GM13977 (cell line): ENCODE data around the gene UNC119B.

ENCODE experiments used
- DNase-seq: peaks from one replicate; pipeline ENCODE4 v3.0.0; 2012; ENCODE audit warnings: low spot score
- in situ Hi-C: fragments of 300-500 bp; cut with MboI; formaldehyde crosslinking; loops from one replicate; pipeline ENCODE4 v1.12.0; 2022; ENCODE audit warnings: low sequenced_read_pairs, low pct_unique_long_range_greater_than_20kb, mixed read lengths, inconsistent platforms; ENCODE audit not compliant: unreplicated experiment
- TF ChIP-seq, protein P1 (sequence below): IDR thresholded peaks from 2 replicates; pipeline ENCODE4 v1.5.1; 2012; ENCODE audit warnings: mild to moderate bottlenecking, control low read depth; ENCODE audit not compliant: insufficient read depth; ENCODE audit errors: extremely low read depth, missing control alignments

UNC119B gene

DNA sequence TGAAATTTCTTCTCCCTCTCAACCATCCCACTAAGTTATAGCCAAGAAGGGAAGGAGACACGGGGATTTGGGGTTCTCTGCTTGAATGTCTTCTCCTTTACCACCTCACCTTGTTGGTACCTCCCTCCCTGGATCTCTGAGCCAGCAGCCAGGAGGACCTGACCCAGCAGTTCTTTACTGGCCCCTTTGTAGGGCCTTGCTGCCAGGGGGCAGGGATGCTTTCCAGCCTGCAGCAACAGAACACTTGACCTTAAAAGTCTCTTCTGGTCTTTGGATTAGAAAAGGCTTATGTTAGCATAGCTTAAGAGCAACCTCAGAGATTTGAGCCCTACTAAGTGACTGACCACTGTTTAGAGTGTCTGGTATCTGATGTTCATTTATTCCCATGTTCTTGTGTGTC lies 12.9 kb upstream of the UNC119B start:
- in situ Hi-C loops, result no loop called here

DNA sequence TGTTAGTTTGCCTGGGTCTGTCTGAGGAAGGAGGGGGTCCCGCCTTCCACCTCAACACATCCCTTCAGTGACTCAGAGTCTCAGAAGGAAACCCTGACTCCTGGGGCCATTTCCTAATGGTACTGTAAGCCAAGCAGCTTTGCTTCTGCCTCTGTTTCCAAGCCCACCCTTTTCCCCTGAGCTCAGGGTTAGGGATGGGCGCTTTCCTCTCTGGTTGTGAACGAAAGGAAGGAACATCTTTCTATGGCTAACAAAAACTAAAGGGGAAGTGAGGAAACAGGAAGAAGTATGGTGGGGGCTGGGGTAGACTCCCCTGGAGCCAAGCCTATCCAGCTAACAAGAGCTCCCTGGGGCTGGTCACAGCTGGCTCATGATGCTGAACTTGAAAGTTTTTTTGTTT lies 11.6 kb upstream of the UNC119B start:
- TF ChIP-seq, protein P1, sequence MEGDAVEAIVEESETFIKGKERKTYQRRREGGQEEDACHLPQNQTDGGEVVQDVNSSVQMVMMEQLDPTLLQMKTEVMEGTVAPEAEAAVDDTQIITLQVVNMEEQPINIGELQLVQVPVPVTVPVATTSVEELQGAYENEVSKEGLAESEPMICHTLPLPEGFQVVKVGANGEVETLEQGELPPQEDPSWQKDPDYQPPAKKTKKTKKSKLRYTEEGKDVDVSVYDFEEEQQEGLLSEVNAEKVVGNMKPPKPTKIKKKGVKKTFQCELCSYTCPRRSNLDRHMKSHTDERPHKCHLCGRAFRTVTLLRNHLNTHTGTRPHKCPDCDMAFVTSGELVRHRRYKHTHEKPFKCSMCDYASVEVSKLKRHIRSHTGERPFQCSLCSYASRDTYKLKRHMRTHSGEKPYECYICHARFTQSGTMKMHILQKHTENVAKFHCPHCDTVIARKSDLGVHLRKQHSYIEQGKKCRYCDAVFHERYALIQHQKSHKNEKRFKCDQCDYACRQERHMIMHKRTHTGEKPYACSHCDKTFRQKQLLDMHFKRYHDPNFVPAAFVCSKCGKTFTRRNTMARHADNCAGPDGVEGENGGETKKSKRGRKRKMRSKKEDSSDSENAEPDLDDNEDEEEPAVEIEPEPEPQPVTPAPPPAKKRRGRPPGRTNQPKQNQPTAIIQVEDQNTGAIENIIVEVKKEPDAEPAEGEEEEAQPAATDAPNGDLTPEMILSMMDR, result no peak
- in situ Hi-C loops, result no loop called here
- no peak for DNase-seq

More for the DNA sequence above, 12.9 kb upstream of the UNC119B start:
- TF ChIP-seq, protein P1, result no peak
- DNase-seq, result no peak

DNA sequence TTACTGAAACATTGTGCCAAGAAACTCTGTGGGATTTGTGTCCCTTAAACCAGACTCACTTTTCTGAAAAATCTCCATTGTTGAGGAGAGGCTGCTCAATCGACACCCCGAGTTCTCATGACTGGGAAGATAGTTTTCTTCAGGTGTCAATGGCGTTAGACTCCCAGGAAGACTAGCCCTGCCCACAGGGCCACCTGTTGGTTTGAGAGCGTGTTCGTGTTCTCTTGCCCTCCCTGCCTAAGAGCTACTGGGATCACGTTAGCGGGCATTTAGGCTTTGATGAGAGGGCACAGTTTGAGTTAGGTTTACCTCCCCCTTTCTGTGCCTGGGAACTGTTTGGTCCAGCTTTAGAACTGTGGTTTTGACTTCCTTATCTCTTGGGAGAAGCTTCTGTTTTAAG lies 10.7 kb upstream of the UNC119B start:
- in situ Hi-C loops, result no loop called here
- no peak for DNase-seq
- TF ChIP-seq, protein P1, result no peak

DNA sequence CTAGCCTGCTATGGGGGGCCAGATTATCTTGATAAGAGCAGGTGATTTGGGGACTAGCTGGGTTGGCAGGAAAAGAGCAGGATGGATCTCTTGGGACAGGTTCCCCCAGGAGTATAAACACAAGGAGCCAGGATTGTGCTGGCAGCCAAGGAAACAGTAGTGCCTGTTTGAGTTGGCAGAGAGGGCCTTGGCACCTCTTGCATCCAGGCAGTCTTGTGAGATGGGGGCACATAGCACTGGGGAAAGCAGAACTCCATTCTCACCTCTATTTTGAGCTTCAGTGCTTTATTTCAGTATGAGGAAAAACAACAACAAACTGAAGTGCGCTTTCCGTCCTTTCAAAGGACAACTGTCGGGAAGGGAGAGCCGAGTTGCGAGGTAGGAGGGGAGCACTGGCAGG lies 9.4 kb upstream of the UNC119B start:
- TF ChIP-seq, protein P1, result no peak
- no peak for DNase-seq
- in situ Hi-C loops, result no loop called here

DNA sequence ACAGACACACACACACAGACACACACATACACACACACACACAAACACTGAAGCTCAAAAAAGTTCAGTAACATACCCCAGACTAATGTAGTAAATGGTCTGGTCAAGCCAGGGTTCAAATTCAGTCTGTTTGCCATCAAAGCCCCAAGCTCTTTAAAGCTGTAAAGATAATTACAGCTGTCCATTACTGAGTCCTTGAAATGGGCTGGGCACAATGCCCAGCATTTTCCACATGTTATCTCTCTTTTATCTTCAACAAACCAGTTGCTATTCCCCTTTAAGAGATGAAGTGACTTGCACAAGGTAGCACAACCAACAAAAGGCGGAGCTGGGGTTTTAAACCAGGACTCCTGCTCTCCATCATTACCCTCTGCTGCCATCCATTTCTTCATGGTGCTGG lies 7.6 kb upstream of the UNC119B start:
- in situ Hi-C loops, result no loop called here
- no peak for DNase-seq
- TF ChIP-seq, protein P1, result no peak

DNA sequence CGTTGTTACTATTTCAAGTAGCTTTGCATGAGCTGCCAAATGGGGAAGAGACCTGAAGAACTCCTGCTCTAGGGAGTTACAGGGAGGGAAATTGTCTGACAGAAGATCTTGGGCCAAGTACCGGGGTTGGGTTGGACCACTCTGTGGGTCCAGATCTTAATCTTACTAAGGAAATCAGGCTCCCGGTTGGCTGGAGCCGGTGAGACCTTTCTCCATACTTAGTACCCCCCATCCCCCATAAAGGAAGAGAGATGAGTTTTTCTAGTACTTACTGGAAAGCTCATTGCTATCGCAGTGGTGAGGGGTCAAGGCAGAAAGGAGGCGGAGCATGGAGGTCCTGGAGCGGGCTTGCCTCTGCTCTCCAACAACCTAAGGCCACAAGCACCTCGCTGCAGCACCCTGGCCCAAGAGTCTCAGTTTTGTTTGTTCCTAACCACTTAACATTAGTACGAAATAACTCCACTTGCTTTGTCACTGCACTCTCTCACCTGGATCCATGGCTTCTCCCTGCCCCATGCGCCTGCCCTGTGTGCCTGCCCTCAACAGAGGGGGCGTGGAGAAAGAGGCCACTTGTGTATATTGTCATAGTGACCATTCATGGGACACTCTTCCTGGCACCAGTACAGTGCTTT lies 6.8 kb upstream of the UNC119B start:
- TF ChIP-seq, protein P1, result no peak
- DNase-seq, result no peak
- in situ Hi-C loops, result no loop called here

- no peak for DNase-seq
- in situ Hi-C loops, result no loop called here
- TF ChIP-seq, protein P1, result no peak
Observed at GRCh38 chr12:120705618-120706017, 4.6 kb upstream of the UNC119B start.
